Left lung (tissue), 10 donors: ENCODE results near the gene SERPINA5. TPM values are rescaled to one million over a fixed set of nuclear protein-coding genes. Genes with fewer than 3 reads are reported as not detected.

ENCODE experiments used
- ATAC-seq: fragments of 200-7000 bp; cut with Tn5 transposase; one replicate; pipeline ENCODE4 v1.9.1; 2020; ENCODE audit warnings: moderate library complexity
- DNase-seq, 4 donors: peaks; one replicate each; pipeline ENCODE4 v3.0.0-alpha.2; 2013 to 2020
- H3K27ac ChIP-seq, 2 donors: fragments of 200-600 bp; sonication (generic) in 1 of 2; one replicate each; pipeline versions ENCODE4 v1.5.0 to v1.8.0; 2020 to 2021
- H3K27me3 ChIP-seq, 2 donors: fragments of 200-600 bp; sonication (generic) in 1 of 2; one replicate each; pipeline versions ENCODE4 v1.5.0 to v1.8.0; 2020 to 2021
- H3K36me3 ChIP-seq, 2 donors: fragments of 200-600 bp; sonication (generic) in 1 of 2; one replicate each; pipeline versions ENCODE4 v1.5.0 to v1.8.0; 2020 to 2021
- H3K4me1 ChIP-seq, 2 donors: fragments of 200-600 bp; one replicate each; pipeline ENCODE4 v1.8.0; 2021
- H3K4me3 ChIP-seq, 2 donors: fragments of 200-600 bp; sonication (generic) in 1 of 2; one replicate each; pipeline versions ENCODE4 v1.5.0 to v1.8.0; 2020 to 2021; ENCODE audit warnings: mild to moderate bottlenecking in 1 of 2
- H3K9me3 ChIP-seq, 2 donors: fragments of 200-600 bp; sonication (generic) in 1 of 2; one replicate each; pipeline versions ENCODE4 v1.5.0 to v1.8.0; 2020 to 2021
- CTCF ChIP-seq, 2 donors: fragments of 200-600 bp; sonication (generic) in 1 of 2; IDR thresholded peaks; one replicate each; pipeline versions ENCODE4 v1.5.0 to v1.8.0; 2021; ENCODE audit warnings: antibody characterized with exemption in 2 of 2
- intact Hi-C, 2 donors: fragments of 100-400 bp; cut with DNase I; formaldehyde crosslinking; loops; one replicate each; pipeline versions ENCODE4 v1.11.2 to v1.14.2; 2022
- polyA plus RNA-seq, 6 donors: library from polyadenylated mRNA; unstranded; fragments of 120-200 nt; gene quantifications; one replicate each; pipeline ENCODE4 v1.2.1, GENCODE V29; 2013; ENCODE audit not compliant: insufficient read length in 6 of 6
- total RNA-seq, 2 donors: library from RNA; stranded (reverse); fragmentation: NEBNext Ultra II Directional; extraction: Animal tissue kit (Norgen Biotek cat#: 25700); gene quantifications; one replicate each; pipeline ENCODE4 v1.2.1, GENCODE V29; 2021
- donor health status: DM: no; HTN: yes; CAD: no.
- donor health status: DM: no; HTN: no; CAD: no.

The SERPINA5 gene
- total and polyA plus RNA-seq, 8 donors, result 0.26 to 3.2 (median 0.70) TPM

GRCh38 chr14:94615823-94616570 lies 34.8 kb downstream of the SERPINA5 start:
- H3K4me3 ChIP-seq, result no peak overlapping the region
- DNase-seq (no peak), ATAC-seq (no peak)
- H3K27me3 ChIP-seq, result no peaks in the 10 kb centered on the region
- H3K36me3 ChIP-seq, result no peaks in the 10 kb centered on the region
- H3K27ac ChIP-seq, result no peak overlapping the region
- no peak for TF ChIP-seq CTCF (IDR thresholded peaks at IDR 0.05)
- H3K9me3 ChIP-seq, result peaks cover 0 to 38% of the 10 kb centered on the region in 2 donors
- intact Hi-C loops, result no loop called here
- no peaks in the 10 kb centered on the region for H3K4me1 ChIP-seq

GRCh38 chr14:94617366-94617941 lies 36.2 kb downstream of the SERPINA5 start:
- no peak overlapping the region for H3K4me3 ChIP-seq
- intact Hi-C loops, result no loop called here
- no peak for TF ChIP-seq CTCF (IDR thresholded peaks at IDR 0.05)
- ATAC-seq (no peak), DNase-seq (no peak)
- no peak overlapping the region for H3K27ac ChIP-seq
- H3K9me3 ChIP-seq, result peaks cover 0 to 38% of the 10 kb centered on the region in 2 donors
- no peaks in the 10 kb centered on the region for H3K4me1 ChIP-seq
- H3K27me3 ChIP-seq, result no peaks in the 10 kb centered on the region
- no peaks in the 10 kb centered on the region for H3K36me3 ChIP-seq

GRCh38 chr14:94617988-94618822 lies 37.0 kb downstream of the SERPINA5 start:
- DNase-seq, result no peak

DNA sequence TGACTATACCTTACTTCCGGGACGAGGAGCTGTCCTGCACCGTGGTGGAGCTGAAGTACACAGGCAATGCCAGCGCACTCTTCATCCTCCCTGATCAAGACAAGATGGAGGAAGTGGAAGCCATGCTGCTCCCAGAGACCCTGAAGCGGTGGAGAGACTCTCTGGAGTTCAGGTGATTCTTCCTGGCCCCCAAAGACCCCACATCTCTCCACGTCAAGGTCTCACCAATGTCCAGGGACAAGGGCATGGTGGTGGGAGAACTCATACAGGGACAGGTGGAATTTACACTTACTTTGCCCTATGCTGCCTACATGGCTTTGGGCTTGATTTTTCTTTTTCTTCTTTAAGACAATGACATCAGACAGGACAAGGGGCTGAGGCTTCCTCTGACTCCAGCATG lies 38.1 kb downstream of the SERPINA5 start:
- no peak for TF ChIP-seq CTCF (IDR thresholded peaks at IDR 0.05)
- intact Hi-C loops, result no loop called here
- H3K9me3 ChIP-seq, result peaks cover 0 to 38% of the 10 kb centered on the region in 2 donors
- no peak for ATAC-seq
- no peak overlapping the region for H3K27ac ChIP-seq
- H3K4me1 ChIP-seq, result no peaks in the 10 kb centered on the region
- no peak overlapping the region for H3K4me3 ChIP-seq
- peaks cover 0 to 10% of the 10 kb centered on the region in 2 donors for H3K27me3 ChIP-seq
- no peaks in the 10 kb centered on the region for H3K36me3 ChIP-seq
- DNase-seq, result no peak

More at GRCh38 chr14:94617988-94618822, 37.0 kb downstream of the SERPINA5 start:
- Histone ChIP-seq H3K27me3 (no peaks in the 10 kb centered on the region), H3K4me3 (no peak overlapping the region), H3K27ac (no peak overlapping the region), H3K36me3 (no peaks in the 10 kb centered on the region), H3K9me3 (peaks cover 0 to 38% of the 10 kb centered on the region in 2 donors), H3K4me1 (no peaks in the 10 kb centered on the region)
- intact Hi-C loops, result no loop called here
- no peak for TF ChIP-seq CTCF (IDR thresholded peaks at IDR 0.05)
- no peak for ATAC-seq

DNA sequence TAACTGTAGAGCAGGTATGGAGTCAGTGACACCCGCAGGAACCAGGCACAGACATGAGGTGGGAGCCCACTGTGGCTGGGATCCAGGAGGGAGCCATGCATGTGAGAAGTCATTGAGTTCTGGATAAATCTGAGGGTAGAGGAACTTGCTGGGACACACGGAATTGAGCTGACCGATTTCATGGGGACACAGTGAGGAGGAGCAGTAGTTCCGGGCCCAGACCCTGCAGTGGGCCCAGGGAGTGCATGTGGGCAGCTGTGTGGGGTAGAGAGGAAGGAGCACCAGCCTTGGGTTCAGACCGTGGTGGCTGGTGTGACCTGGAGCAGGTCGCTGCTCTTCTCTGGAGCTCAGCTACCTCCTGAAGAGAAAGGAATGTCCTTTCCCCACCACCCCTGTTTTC lies 39.4 kb downstream of the SERPINA5 start:
- Histone ChIP-seq H3K27ac (no peak overlapping the region), H3K4me3 (no peak overlapping the region), H3K27me3 (peaks cover 0 to 10% of the 10 kb centered on the region in 2 donors), H3K36me3 (no peaks in the 10 kb centered on the region), H3K9me3 (peaks cover 0 to 38% of the 10 kb centered on the region in 2 donors), H3K4me1 (no peaks in the 10 kb centered on the region)
- no peak for ATAC-seq
- TF ChIP-seq CTCF (IDR thresholded peaks at IDR 0.05), result no peak
- DNase-seq, result no peak
- intact Hi-C loops, result no loop called here
